ENCODE results near the gene ADCY9. TPM values are rescaled to one million over a fixed set of nuclear protein-coding genes. Genes with fewer than 3 reads are reported as not detected.

ADCY9 gene
- total and polyA plus RNA-seq, 3 experiments from 2014 or later, result 1.2 to 9.2 (median 8.2) TPM

DNA sequence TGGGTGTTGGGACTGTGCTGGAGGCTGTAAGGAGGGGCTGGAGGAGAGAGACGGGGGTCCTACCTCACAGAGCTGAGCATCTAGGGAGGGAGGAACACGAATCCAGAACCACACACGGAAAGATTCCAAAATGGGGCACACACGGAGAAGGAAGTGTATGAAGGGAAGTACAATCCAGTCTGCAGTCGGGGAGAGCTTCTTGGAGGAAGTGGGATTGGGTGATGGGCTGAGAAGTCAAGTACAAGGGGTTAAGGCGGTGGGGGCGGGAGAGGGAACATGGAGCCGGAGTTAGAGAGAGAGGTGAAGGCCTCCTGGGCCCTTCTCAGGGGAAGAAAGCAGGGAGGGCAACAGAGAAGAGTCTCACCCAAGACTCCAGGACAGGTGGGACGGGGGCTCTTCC is 128.2 kb downstream of the ADCY9 start:
- POLR2A ChIA-PET, result no interaction called here
- Histone ChIP-seq H3K9me3 (ENCODE audit: low read length) (no peaks in the 10 kb centered on the region), H3K36me3 (ENCODE audit: insufficient read depth, low read length) (no peaks in the 10 kb centered on the region), H3K4me1 (ENCODE audit: insufficient read depth, low read length) (no peaks in the 10 kb centered on the region), H3K27ac (ENCODE audit: low read depth, low read length) (no peak overlapping the region), H3K27me3 (ENCODE audit: insufficient read depth, low read length, poor library complexity, severe bottlenecking) (no peaks in the 10 kb centered on the region), H3K4me3 (ENCODE audit: low read length) (no peak overlapping the region)
- Mint-ChIP-seq H3K4me3 (no peak overlapping the region), H3K27me3 (peaks cover 0 to 4% of the 10 kb centered on the region in 2 donors), H3K9me3 (no peaks in the 10 kb centered on the region), H3K36me3 (peaks cover 0 to 28% (median 5%) of the 10 kb centered on the region in 3 donors), H3K27ac (peak overlapping the region in 1 of 8 donors; percentile 33), H3K4me1 (peaks cover 0 to 6% (median 2%) of the 10 kb centered on the region in 3 donors)
- no peak for DNase-seq
- CTCF ChIA-PET, result no interaction called here

DNA sequence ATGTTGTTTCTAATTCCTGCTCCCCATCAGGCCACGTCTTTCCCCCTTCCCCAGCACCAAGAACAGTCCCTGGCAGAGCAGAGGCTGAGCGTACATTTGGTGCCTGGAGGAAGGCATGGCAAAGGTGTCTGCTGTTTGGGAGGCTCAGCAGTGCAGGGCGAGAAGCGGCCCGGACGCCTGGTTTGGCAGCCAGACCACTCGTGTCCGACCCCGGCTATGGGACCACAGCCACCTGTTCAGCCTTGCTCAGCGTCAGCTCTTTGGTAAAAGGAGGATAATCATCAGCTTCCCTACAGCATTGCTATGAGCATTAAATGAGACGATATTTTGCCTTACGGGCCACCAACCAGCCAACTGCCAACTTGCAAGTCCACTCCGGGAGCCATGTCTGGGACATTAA is 129.0 kb downstream of the ADCY9 start:
- no peaks in the 10 kb centered on the region for H3K4me1 ChIP-seq (ENCODE audit: insufficient read depth, low read length)
- H3K4me3 ChIP-seq (ENCODE audit: low read length), result no peak overlapping the region
- Mint-ChIP-seq H3K27me3 (peaks cover 0 to 2% of the 10 kb centered on the region in 2 donors), H3K9me3 (no peaks in the 10 kb centered on the region), H3K36me3 (peaks cover 0 to 32% (median 7%) of the 10 kb centered on the region in 3 donors), H3K4me3 (no peak overlapping the region), H3K4me1 (peaks cover 0 to 9% (median 3%) of the 10 kb centered on the region in 3 donors), H3K27ac (peak overlapping the region in 1 of 8 donors; percentile 46)
- no peaks in the 10 kb centered on the region for H3K9me3 ChIP-seq (ENCODE audit: low read length)
- POLR2A ChIA-PET, result no interaction called here
- no peaks in the 10 kb centered on the region for H3K36me3 ChIP-seq (ENCODE audit: insufficient read depth, low read length)
- H3K27me3 ChIP-seq (ENCODE audit: insufficient read depth, low read length, poor library complexity, severe bottlenecking), result no peaks in the 10 kb centered on the region
- DNase-seq, result no peak
- H3K27ac ChIP-seq (ENCODE audit: low read depth, low read length), result no peak overlapping the region
- CTCF ChIA-PET, result interaction anchor here (1.5 kb wide), 1 partner anchor 267 kb away, joined by 4 read pairs; no protein-coding TSS in a partner anchor

DNA sequence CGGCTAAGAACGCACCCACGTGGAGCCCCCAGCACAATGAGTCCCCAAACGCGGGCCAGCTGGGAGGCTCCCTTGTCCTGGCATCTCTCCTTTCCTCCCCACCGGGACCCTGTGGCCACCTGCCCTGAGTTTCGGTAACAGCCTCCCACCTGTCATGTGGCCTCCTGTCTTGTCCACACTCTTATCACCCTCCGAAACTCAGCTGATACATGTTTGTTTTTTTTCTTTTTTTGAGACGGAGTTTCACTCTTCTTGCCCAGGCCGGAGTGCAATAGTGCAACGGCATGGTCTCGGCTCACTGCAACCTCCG is 130.1 kb downstream of the ADCY9 start:
- Histone ChIP-seq H3K27ac (ENCODE audit: low read depth, low read length) (no peak overlapping the region), H3K27me3 (ENCODE audit: insufficient read depth, low read length, poor library complexity, severe bottlenecking) (no peaks in the 10 kb centered on the region), H3K4me1 (ENCODE audit: insufficient read depth, low read length) (no peaks in the 10 kb centered on the region), H3K36me3 (ENCODE audit: insufficient read depth, low read length) (no peaks in the 10 kb centered on the region), H3K4me3 (ENCODE audit: low read length) (no peak overlapping the region), H3K9me3 (ENCODE audit: low read length) (no peaks in the 10 kb centered on the region)
- no peak for DNase-seq
- no peaks in the 10 kb centered on the region for H3K9me3 Mint-ChIP-seq
- peaks cover 0 to 33% (median 7%) of the 10 kb centered on the region in 3 donors for H3K36me3 Mint-ChIP-seq
- ChIA-PET POLR2A (no interaction called here), CTCF (interaction anchor here (1.5 kb wide), 1 partner anchor 268 kb away, joined by 4 read pairs; no protein-coding TSS in a partner anchor)
- peaks cover 0 to 2% of the 10 kb centered on the region in 2 donors for H3K27me3 Mint-ChIP-seq
- H3K4me3 Mint-ChIP-seq, result no peak overlapping the region
- peaks cover 0 to 9% (median 3%) of the 10 kb centered on the region in 3 donors for H3K4me1 Mint-ChIP-seq
- H3K27ac Mint-ChIP-seq, result peak overlapping the region in 1 of 8 donors; percentile 78

DNA sequence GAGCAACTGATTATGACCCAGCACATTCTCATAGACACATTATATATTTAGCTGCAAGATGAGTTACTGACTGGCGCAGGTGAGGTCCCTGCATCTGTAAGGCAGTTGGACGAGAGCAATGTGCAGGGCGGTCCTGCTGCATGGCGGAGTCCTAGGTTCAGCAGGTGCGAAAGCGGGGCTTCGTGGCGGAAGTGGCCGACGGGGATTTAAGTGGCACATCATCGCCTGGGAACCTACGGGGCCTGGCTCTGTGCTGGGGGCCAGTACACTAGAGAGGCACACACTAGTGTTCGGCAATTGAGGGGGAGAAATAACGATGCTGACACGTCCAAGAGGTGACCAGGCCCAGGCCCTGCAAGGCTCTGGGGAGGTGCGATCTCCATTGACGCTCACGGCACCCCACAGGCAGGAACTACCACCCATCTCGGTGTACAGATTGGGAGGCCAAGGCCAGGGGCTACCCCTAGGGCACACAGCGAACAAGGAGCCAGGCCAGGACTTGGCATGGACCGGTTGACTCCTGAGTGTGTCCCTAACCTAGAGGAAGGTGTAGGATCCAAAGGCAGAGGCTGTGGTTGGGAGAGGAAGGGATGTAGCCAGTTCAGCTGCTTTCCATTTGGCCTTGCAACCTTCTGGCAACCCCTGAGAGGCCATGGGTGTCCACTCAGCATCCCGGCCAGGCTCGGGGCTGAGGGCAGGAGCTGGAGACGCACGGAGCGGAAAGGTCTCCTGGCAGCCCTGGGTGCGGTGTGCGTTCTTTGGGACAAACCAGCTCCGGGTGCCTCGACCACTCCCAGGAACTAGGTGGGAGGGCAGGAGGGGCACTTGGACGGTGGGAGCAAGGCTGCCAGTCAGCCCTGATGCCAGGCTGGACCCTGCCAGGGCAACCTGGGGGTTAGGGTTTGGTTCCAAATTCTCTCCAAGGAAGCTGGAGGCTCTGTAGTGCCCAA is 131.9 kb downstream of the ADCY9 start:
- H3K27ac ChIP-seq (ENCODE audit: low read depth, low read length), result no peak overlapping the region
- no peaks in the 10 kb centered on the region for H3K36me3 ChIP-seq (ENCODE audit: insufficient read depth, low read length)
- no peaks in the 10 kb centered on the region for H3K4me1 ChIP-seq (ENCODE audit: insufficient read depth, low read length)
- Mint-ChIP-seq H3K9me3 (no peaks in the 10 kb centered on the region), H3K27ac (no peak overlapping the region), H3K4me1 (peaks cover 0 to 9% (median 3%) of the 10 kb centered on the region in 3 donors), H3K4me3 (no peak overlapping the region), H3K36me3 (peaks cover 0 to 38% (median 5%) of the 10 kb centered on the region in 3 donors), H3K27me3 (peaks cover 0 to 2% of the 10 kb centered on the region in 2 donors)
- no peak overlapping the region for H3K4me3 ChIP-seq (ENCODE audit: low read length)
- DNase-seq, result peak in 1 of 5 donors; percentile 25
- H3K27me3 ChIP-seq (ENCODE audit: insufficient read depth, low read length, poor library complexity, severe bottlenecking), result no peaks in the 10 kb centered on the region
- CTCF ChIA-PET, result interaction anchor here (0.7 to 2.8 kb wide), 5 partner anchors 28 to 346 kb away, joined by 3 to 20 read pairs (median 4); no protein-coding TSS in a partner anchor
- POLR2A ChIA-PET, result no interaction called here
- no peaks in the 10 kb centered on the region for H3K9me3 ChIP-seq (ENCODE audit: low read length)

DNA sequence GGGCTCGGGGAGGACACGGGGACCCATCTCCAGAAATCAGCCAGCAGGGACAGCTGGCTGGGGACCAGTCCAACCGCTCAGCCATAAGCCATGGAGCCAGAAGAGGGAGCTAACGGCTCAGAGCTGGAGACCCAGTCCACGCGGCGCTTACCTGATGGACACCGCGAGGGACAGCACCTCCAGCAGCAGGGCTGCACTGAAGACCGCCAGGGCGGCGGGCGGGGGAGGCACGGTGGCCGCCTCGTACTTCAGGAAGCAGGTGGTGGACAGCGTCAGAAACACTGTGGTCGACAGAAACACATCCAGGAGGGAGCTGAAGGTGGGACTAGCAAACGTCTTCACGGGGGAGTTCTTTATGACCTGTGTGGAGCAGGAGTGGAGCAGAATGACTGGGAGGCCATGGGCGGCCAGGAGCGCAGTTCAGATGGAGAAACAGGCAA is 133.1 kb downstream of the ADCY9 start:
- Mint-ChIP-seq H3K27ac (peak overlapping the region in 5 of 8 donors; percentile 11 to 43 (median 17)), H3K36me3 (peaks cover 0 to 39% (median 5%) of the 10 kb centered on the region in 3 donors), H3K4me1 (peaks cover 0 to 9% (median 3%) of the 10 kb centered on the region in 3 donors), H3K4me3 (peak overlapping the region in 1 of 7 donors; percentile 21), H3K27me3 (peaks cover 0 to 2% of the 10 kb centered on the region in 2 donors), H3K9me3 (no peaks in the 10 kb centered on the region)
- ChIA-PET CTCF (interaction anchor here (0.6 to 2.8 kb wide), 9 partner anchors 27 to 357 kb away, joined by 3 to 20 read pairs (median 4); no protein-coding TSS in a partner anchor), POLR2A (interaction anchor here (0.6 kb wide), 1 partner anchor 58 kb away, joined by 6 read pairs; no protein-coding TSS in a partner anchor)
- Histone ChIP-seq H3K36me3 (ENCODE audit: insufficient read depth, low read length) (no peaks in the 10 kb centered on the region), H3K9me3 (ENCODE audit: low read length) (no peaks in the 10 kb centered on the region), H3K4me1 (ENCODE audit: insufficient read depth, low read length) (no peaks in the 10 kb centered on the region), H3K4me3 (ENCODE audit: low read length) (no peak overlapping the region), H3K27ac (ENCODE audit: low read depth, low read length) (no peak overlapping the region), H3K27me3 (ENCODE audit: insufficient read depth, low read length, poor library complexity, severe bottlenecking) (no peaks in the 10 kb centered on the region)
- DNase-seq, result peak in 4 of 5 donors; percentile 14 to 59 (median 34)

DNA sequence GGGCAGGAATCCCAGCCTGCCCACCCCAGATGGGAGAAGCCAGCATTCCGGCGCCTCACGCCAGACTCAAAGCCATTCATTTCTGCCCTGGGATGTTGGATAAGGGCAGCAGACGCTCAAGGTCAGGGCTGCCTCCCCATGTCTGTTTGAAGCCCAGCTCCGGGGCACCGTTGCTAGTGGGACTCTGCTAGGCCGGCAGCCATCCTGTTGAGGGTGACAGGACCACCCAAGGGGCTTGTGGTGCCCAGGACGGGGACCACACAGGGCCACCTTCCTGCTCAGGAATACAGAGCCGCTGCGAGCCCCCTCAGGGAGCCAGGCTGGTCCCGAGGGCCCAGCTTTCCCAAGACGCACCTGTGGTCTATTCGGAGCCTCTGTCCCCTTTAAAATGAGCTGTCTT is 134.0 kb downstream of the ADCY9 start:
- CTCF ChIA-PET, result interaction anchor here (1.6 to 2.8 kb wide), 4 partner anchors 22 to 307 kb away, joined by 3 to 20 read pairs (median 6); no protein-coding TSS in a partner anchor
- Mint-ChIP-seq H3K27ac (no peak overlapping the region), H3K9me3 (no peaks in the 10 kb centered on the region), H3K36me3 (peaks cover 1 to 36% (median 5%) of the 10 kb centered on the region in 3 donors), H3K4me1 (peaks cover 0 to 9% (median 3%) of the 10 kb centered on the region in 3 donors), H3K4me3 (no peak overlapping the region), H3K27me3 (no peaks in the 10 kb centered on the region)
- no peak overlapping the region for H3K27ac ChIP-seq (ENCODE audit: low read depth, low read length)
- H3K36me3 ChIP-seq (ENCODE audit: insufficient read depth, low read length), result no peaks in the 10 kb centered on the region
- H3K9me3 ChIP-seq (ENCODE audit: low read length), result no peaks in the 10 kb centered on the region
- H3K4me3 ChIP-seq (ENCODE audit: low read length), result no peak overlapping the region
- no peaks in the 10 kb centered on the region for H3K27me3 ChIP-seq (ENCODE audit: insufficient read depth, low read length, poor library complexity, severe bottlenecking)
- no peaks in the 10 kb centered on the region for H3K4me1 ChIP-seq (ENCODE audit: insufficient read depth, low read length)
- peak in 1 of 5 donors; percentile 36 for DNase-seq
- POLR2A ChIA-PET, result no interaction called here

DNA sequence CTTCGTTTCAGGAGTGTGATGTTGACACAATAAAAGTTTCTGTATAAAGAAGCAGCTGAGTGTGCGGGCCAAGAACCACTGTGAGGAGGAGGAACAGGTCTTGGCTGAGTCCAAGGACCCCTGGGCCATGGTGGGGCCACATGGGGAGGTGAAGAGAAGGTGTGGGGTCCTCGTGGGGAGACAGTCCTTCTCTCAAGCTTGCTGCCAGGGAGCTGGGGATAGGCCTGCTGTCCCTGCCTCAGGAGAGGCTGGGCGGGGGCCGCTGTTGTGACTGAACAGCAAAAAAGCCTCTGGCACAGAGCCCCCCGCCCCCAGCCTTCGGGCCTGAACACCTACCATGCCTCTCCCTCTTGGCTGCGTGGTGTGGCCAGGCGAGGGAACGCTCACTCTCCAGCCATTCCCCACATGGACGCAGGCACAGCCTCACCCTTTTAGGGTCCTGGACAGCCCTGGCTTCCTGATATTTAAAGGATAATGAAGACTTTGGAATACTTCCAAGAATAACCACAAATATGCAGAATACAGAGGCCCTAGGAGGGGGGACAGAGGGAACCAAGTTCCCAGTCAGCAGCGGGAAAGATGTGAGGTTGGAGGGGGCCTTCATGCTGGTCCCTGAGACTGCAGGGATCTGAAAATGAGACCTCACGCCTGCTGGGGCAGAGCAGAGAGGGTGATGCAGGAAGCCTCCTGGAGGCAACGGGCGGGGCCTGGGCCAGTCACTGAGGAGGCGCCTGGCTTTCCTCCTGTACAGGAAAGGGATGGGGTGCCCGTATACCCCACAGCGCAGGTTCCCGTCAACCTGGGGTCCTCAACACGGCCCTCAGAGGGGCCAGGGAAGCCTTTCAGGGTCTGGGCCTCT is 135.8 kb downstream of the ADCY9 start:
- ChIA-PET POLR2A (no interaction called here), CTCF (interaction anchor here (1.7 kb wide), 1 partner anchor 273 kb away, joined by 8 read pairs; no protein-coding TSS in a partner anchor)
- Mint-ChIP-seq H3K36me3 (peaks cover 6 to 39% (median 9%) of the 10 kb centered on the region in 3 donors), H3K4me1 (peaks cover 0 to 9% (median 3%) of the 10 kb centered on the region in 3 donors), H3K27ac (no peak overlapping the region), H3K27me3 (no peaks in the 10 kb centered on the region), H3K9me3 (no peaks in the 10 kb centered on the region), H3K4me3 (no peak overlapping the region)
- no peak overlapping the region for H3K27ac ChIP-seq (ENCODE audit: low read depth, low read length)
- no peaks in the 10 kb centered on the region for H3K4me1 ChIP-seq (ENCODE audit: insufficient read depth, low read length)
- no peak overlapping the region for H3K4me3 ChIP-seq (ENCODE audit: low read length)
- no peak for DNase-seq
- H3K36me3 ChIP-seq (ENCODE audit: insufficient read depth, low read length), result no peaks in the 10 kb centered on the region
- no peaks in the 10 kb centered on the region for H3K27me3 ChIP-seq (ENCODE audit: insufficient read depth, low read length, poor library complexity, severe bottlenecking)
- no peaks in the 10 kb centered on the region for H3K9me3 ChIP-seq (ENCODE audit: low read length)

All from CD8-positive, alpha-beta memory T cell (primary cell).